ENCODE results near the gene DOHH. TPM values are rescaled to one million over a fixed set of nuclear protein-coding genes. Genes with fewer than 3 reads are reported as not detected.
A peak's percentile ranks its signal among the peaks of the same experiment; 100 is the strongest.

The DOHH gene
- total RNA-seq, 1 donor from 2014 or later: 15.0 TPM

DNA sequence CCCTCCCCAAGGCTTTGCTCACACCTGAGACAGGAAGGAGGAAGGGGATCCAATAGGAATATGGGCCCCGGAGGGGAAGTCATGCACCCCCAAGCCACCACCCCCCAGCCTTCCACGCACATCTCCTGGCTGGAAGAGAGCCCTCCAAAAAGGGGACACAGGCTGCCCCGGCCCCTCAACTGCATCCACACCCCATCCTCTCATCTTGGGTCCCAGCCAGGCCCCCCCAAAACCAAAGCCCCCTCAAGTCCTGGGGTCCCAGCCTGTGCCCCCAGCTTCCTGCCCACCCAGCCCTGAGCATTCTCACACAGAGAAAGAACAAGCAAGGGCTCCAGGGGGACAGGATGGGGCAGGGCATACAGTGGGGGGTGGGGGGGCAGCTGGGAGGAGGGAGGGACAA, 32.3 kb downstream of the DOHH start:
- H3K27ac ChIP-seq: peak overlapping the region; percentile 34
- no peak for DNase-seq (ENCODE audit: extremely low spot score in 2 of 2)
- H3K4me1 ChIP-seq: peaks cover 22% of the 10 kb centered on the region
- no peaks in the 10 kb centered on the region for H3K27me3 ChIP-seq
- H3K36me3 ChIP-seq: peaks cover 0 to 8% of the 10 kb centered on the region in 2 donors
- no peak overlapping the region for H3K4me3 ChIP-seq
- TF ChIP-seq, protein P1, sequence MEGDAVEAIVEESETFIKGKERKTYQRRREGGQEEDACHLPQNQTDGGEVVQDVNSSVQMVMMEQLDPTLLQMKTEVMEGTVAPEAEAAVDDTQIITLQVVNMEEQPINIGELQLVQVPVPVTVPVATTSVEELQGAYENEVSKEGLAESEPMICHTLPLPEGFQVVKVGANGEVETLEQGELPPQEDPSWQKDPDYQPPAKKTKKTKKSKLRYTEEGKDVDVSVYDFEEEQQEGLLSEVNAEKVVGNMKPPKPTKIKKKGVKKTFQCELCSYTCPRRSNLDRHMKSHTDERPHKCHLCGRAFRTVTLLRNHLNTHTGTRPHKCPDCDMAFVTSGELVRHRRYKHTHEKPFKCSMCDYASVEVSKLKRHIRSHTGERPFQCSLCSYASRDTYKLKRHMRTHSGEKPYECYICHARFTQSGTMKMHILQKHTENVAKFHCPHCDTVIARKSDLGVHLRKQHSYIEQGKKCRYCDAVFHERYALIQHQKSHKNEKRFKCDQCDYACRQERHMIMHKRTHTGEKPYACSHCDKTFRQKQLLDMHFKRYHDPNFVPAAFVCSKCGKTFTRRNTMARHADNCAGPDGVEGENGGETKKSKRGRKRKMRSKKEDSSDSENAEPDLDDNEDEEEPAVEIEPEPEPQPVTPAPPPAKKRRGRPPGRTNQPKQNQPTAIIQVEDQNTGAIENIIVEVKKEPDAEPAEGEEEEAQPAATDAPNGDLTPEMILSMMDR (IDR thresholded peaks at IDR 0.05): no peak
- TF ChIP-seq POLR2A (IDR thresholded peaks at IDR 0.05): no peak
- intact Hi-C loops (cut with DNase I): no loop called here
- H3K9me3 ChIP-seq: no peaks in the 10 kb centered on the region

- no peak overlapping the region for H3K4me3 ChIP-seq
- H3K27ac ChIP-seq: peak overlapping the region; percentile 68
- peaks cover 0 to 14% of the 10 kb centered on the region in 2 donors for H3K36me3 ChIP-seq
- H3K4me1 ChIP-seq: peaks cover 22% of the 10 kb centered on the region
- TF ChIP-seq POLR2AphosphoS5 (IDR thresholded peaks at IDR 0.05; ENCODE audit: insufficient read depth in 1 of 2, low read depth in 1 of 2): no peak
- TF ChIP-seq, protein P1 (IDR thresholded peaks at IDR 0.05): no peak
- TF ChIP-seq POLR2A (IDR thresholded peaks at IDR 0.05): no peak
- H3K27me3 ChIP-seq: no peaks in the 10 kb centered on the region
- H3K9me3 ChIP-seq: no peaks in the 10 kb centered on the region
- intact Hi-C loops (cut with DNase I): no loop called here
- no peak for DNase-seq (ENCODE audit: extremely low spot score in 2 of 2)
These were observed 32.9 kb downstream of the DOHH start for GRCh38 chr19:3467437-3468198.

- H3K27me3 ChIP-seq: no peaks in the 10 kb centered on the region
- DNase-seq (ENCODE audit: extremely low spot score in 2 of 2): no peak
- peak overlapping the region; percentile 68 for H3K27ac ChIP-seq
- TF ChIP-seq, protein P1 (IDR thresholded peaks at IDR 0.05): no peak
- no peak for TF ChIP-seq POLR2AphosphoS5 (IDR thresholded peaks at IDR 0.05; ENCODE audit: insufficient read depth in 1 of 2, low read depth in 1 of 2)
- TF ChIP-seq POLR2A (IDR thresholded peaks at IDR 0.05): no peak
- H3K4me1 ChIP-seq: peaks cover 22% of the 10 kb centered on the region
- H3K9me3 ChIP-seq: no peaks in the 10 kb centered on the region
- intact Hi-C loops (cut with DNase I): no loop called here
- H3K36me3 ChIP-seq: peaks cover 0 to 15% of the 10 kb centered on the region in 2 donors
- H3K4me3 ChIP-seq: no peak overlapping the region
These were observed 33.8 kb downstream of the DOHH start for GRCh38 chr19:3466635-3467034.

DNA sequence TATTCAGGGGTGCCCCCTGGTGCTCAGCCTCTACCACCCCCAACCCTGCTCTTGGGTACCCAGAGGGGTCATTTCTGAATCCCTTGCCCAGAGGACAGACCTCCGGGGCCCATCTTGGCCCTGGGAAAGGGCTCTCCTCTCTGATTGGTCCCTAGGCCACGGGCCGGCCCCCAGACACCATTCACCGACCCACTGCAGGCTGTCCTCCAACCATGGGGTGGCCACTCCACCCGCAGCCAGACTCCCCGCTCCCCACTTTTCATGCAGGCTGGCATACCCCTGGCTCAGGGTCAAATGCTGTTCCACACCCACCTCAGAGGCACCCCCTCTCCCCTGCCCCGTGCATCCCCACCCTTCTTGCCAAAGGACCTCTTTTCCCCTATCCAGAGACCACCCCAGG, 34.9 kb downstream of the DOHH start:
- Histone ChIP-seq H3K4me3 (no peak overlapping the region), H3K4me1 (peaks cover 15% of the 10 kb centered on the region), H3K27me3 (no peaks in the 10 kb centered on the region), H3K27ac (peak overlapping the region; percentile 68), H3K36me3 (peaks cover 0 to 20% of the 10 kb centered on the region in 2 donors), H3K9me3 (no peaks in the 10 kb centered on the region)
- no peak for DNase-seq (ENCODE audit: extremely low spot score in 2 of 2)
- intact Hi-C loops (cut with DNase I): no loop called here
- TF ChIP-seq, protein P1 (IDR thresholded peaks at IDR 0.05): no peak
- TF ChIP-seq POLR2A (IDR thresholded peaks at IDR 0.05): no peak
- TF ChIP-seq POLR2AphosphoS5 (IDR thresholded peaks at IDR 0.05; ENCODE audit: insufficient read depth in 1 of 2, low read depth in 1 of 2): no peak

GRCh38 chr19:3464587-3465235, 35.8 kb downstream of the DOHH start:
- H3K4me3 ChIP-seq: no peak overlapping the region
- H3K4me1 ChIP-seq: peaks cover 22% of the 10 kb centered on the region
- H3K27me3 ChIP-seq: no peaks in the 10 kb centered on the region
- intact Hi-C loops (cut with DNase I): no loop called here
- TF ChIP-seq POLR2A (IDR thresholded peaks at IDR 0.05): no peak
- TF ChIP-seq POLR2AphosphoS5 (IDR thresholded peaks at IDR 0.05; ENCODE audit: insufficient read depth in 1 of 2, low read depth in 1 of 2): no peak
- TF ChIP-seq, protein P1 (IDR thresholded peaks at IDR 0.05): no peak
- peak overlapping the region; percentile 69 for H3K27ac ChIP-seq
- peaks cover 0 to 20% of the 10 kb centered on the region in 2 donors for H3K36me3 ChIP-seq
- no peaks in the 10 kb centered on the region for H3K9me3 ChIP-seq
- DNase-seq (ENCODE audit: extremely low spot score in 2 of 2): no peak

Data from vagina (tissue), 2 donors.